ENCODE data around the gene SERTM2. TPM values are rescaled to one million over a fixed set of nuclear protein-coding genes. Genes with fewer than 3 reads are reported as not detected.
"Not testable (repeated sequence)": the region's sequence is repeated elsewhere in the genome, so short reads cannot be mapped to it uniquely, and the experiment has no call there.

Gene SERTM2
- total RNA-seq, 4 donors from 2014 or later = 0.13 to 0.18 TPM; not detected in 2

- no peaks in the 10 kb centered on the region for H3K9me3 ChIP-seq
- no peak overlapping the region for H3K27ac ChIP-seq
- no peak for TF ChIP-seq POLR2A (IDR thresholded peaks at IDR 0.05)
- no peak for TF ChIP-seq CTCF (IDR thresholded peaks at IDR 0.05)
- no peaks in the 10 kb centered on the region for H3K4me1 ChIP-seq
- no peaks in the 10 kb centered on the region for H3K27me3 ChIP-seq
- H3K36me3 ChIP-seq = no peaks in the 10 kb centered on the region
- no peak for DNase-seq
- no peak overlapping the region for H3K4me3 ChIP-seq
Measured at GRCh38 chrX:111519215-111519614, 7.8 kb downstream of the SERTM2 start.

- H3K27me3 ChIP-seq = no peaks in the 10 kb centered on the region
Measured at GRCh38 chrX:111520506-111520905, 9.1 kb downstream of the SERTM2 start.

DNA sequence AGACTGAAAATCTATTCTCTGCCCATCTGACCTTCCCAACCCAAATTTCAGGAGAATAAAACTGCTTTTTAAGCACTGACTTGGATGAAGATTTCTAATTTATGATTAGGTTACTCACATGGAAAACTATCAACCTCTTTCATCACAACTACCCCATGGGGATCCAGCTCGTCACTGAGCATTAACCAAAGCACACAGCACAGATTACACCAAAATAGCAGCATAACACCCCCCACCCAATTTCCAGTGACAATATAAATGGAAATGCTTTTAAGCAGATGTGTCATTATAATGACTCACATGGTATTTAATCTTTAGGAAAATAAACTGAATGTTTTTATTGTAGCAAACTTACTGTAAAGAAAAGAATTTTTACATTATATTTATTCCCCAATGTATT lies 9.7 kb downstream of the SERTM2 start:
- no peaks in the 10 kb centered on the region for H3K27me3 ChIP-seq
- H3K4me1 ChIP-seq = no peaks in the 10 kb centered on the region
- H3K4me3 ChIP-seq = no peak overlapping the region
- no peak for DNase-seq
- no peaks in the 10 kb centered on the region for H3K36me3 ChIP-seq
- no peak overlapping the region for H3K27ac ChIP-seq
- no peaks in the 10 kb centered on the region for H3K9me3 ChIP-seq
- TF ChIP-seq CTCF (IDR thresholded peaks at IDR 0.05) (no peak), POLR2A (IDR thresholded peaks at IDR 0.05) (no peak)

More at GRCh38 chrX:111520506-111520905, 9.1 kb downstream of the SERTM2 start:
- no peak for TF ChIP-seq CTCF (IDR thresholded peaks at IDR 0.05)
- no peak for TF ChIP-seq POLR2A (IDR thresholded peaks at IDR 0.05)
- Histone ChIP-seq H3K4me1 (no peaks in the 10 kb centered on the region), H3K4me3 (no peak overlapping the region), H3K27ac (no peak overlapping the region), H3K9me3 (no peaks in the 10 kb centered on the region), H3K36me3 (no peaks in the 10 kb centered on the region)
- no peak for DNase-seq

- H3K4me1 ChIP-seq = no peaks in the 10 kb centered on the region
- no peaks in the 10 kb centered on the region for H3K9me3 ChIP-seq
- H3K27ac ChIP-seq = no peak overlapping the region
- no peak for DNase-seq
- no peaks in the 10 kb centered on the region for H3K36me3 ChIP-seq
- H3K4me3 ChIP-seq = no peak overlapping the region
- TF ChIP-seq CTCF (IDR thresholded peaks at IDR 0.05) (no peak), POLR2A (IDR thresholded peaks at IDR 0.05) (no peak)
- H3K27me3 ChIP-seq = no peaks in the 10 kb centered on the region
Measured at GRCh38 chrX:111543212-111543741, 31.8 kb downstream of the SERTM2 start.

DNA sequence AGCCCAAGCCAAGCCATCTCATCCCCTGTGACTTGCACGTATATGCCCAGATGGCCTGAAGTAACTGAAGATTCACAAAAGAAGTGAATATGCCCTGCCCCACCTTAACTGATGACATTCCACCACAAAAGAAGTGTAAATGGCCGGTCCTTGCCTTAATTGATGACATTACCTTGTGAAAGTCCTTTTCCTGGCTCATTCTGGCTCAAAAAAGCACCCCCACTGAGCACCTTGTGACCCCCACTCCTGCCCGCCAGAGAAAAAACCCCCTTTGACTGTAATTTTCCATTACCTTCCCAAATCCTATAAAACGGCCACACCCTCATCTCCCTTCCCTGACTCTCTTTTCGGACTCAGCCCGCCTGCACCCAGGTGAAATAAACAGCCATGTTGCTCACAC lies 37.8 kb downstream of the SERTM2 start:
- H3K4me1 ChIP-seq, H3K9me3 ChIP-seq, H3K27me3 ChIP-seq, H3K27ac ChIP-seq, H3K36me3 ChIP-seq, H3K4me3 ChIP-seq, DNase-seq: not testable (repeated sequence)

GRCh38 chrX:111555406-111555958 lies 44.0 kb downstream of the SERTM2 start:
- Histone ChIP-seq H3K9me3 (no peaks in the 10 kb centered on the region), H3K27ac (no peak overlapping the region), H3K27me3 (no peaks in the 10 kb centered on the region), H3K4me3 (no peak overlapping the region), H3K36me3 (no peaks in the 10 kb centered on the region), H3K4me1 (no peaks in the 10 kb centered on the region)
- TF ChIP-seq CTCF (IDR thresholded peaks at IDR 0.05) (no peak), POLR2A (IDR thresholded peaks at IDR 0.05) (no peak)
- DNase-seq = no peak

Measured in Peyer's patch (tissue), 4 donors.